GM06990 (cell line): ENCODE data around the gene NPC1.

Experiments
- DNase-seq: peaks from one replicate; pipeline ENCODE4 v3.0.0-alpha.2; 2011; ENCODE audit not compliant: insufficient read length; ENCODE audit errors: extremely low read depth
- H3K27me3 ChIP-seq: replicated peaks from 2 replicates; pipeline ENCODE4 v1.6.0; 2011; ENCODE audit warnings: low read length; ENCODE audit not compliant: control insufficient read depth, insufficient read depth
- H3K36me3 ChIP-seq: 2 replicates; pipeline ENCODE4 v1.5.1; 2011; ENCODE audit warnings: low read length; ENCODE audit not compliant: control insufficient read depth, insufficient read depth
- H3K4me3 ChIP-seq: replicated peaks from 2 replicates; pipeline ENCODE4 v1.5.1; 2011; ENCODE audit warnings: low read depth, mild to moderate bottlenecking, control low read depth, low read length
- CTCF ChIP-seq: IDR thresholded peaks from 2 replicates; pipeline ENCODE4 v1.5.1; 2011; ENCODE audit warnings: low read length, control low read depth, mild to moderate bottlenecking, inconsistent platforms; ENCODE audit not compliant: insufficient read depth, poor library complexity, severe bottlenecking

Gene NPC1

GRCh38 chr18:23573626-23574431 lies 12.5 kb downstream of the NPC1 start:
- TF ChIP-seq CTCF = no peak
- peaks cover 2% of the 10 kb centered on the region for H3K36me3 ChIP-seq
- H3K4me3 ChIP-seq = no peak overlapping the region
- H3K27me3 ChIP-seq = no peaks in the 10 kb centered on the region
- no peak for DNase-seq

GRCh38 chr18:23573020-23573419 lies 13.3 kb downstream of the NPC1 start:
- no peak overlapping the region for H3K4me3 ChIP-seq
- H3K36me3 ChIP-seq = peaks cover 5% of the 10 kb centered on the region
- no peak for DNase-seq
- H3K27me3 ChIP-seq = no peaks in the 10 kb centered on the region
- no peak for TF ChIP-seq CTCF

GRCh38 chr18:23572570-23572969 lies 13.7 kb downstream of the NPC1 start:
- H3K27me3 ChIP-seq = no peaks in the 10 kb centered on the region
- DNase-seq = no peak
- TF ChIP-seq CTCF = no peak
- no peak overlapping the region for H3K4me3 ChIP-seq
- H3K36me3 ChIP-seq = peaks cover 5% of the 10 kb centered on the region

- Histone ChIP-seq H3K4me3 (no peak overlapping the region), H3K27me3 (no peaks in the 10 kb centered on the region), H3K36me3 (peaks cover 6% of the 10 kb centered on the region)
- no peak for TF ChIP-seq CTCF
- no peak for DNase-seq
Measured at GRCh38 chr18:23572012-23572411, 14.3 kb downstream of the NPC1 start.

GRCh38 chr18:23570912-23571504 lies 15.3 kb downstream of the NPC1 start:
- H3K36me3 ChIP-seq = peaks cover 5% of the 10 kb centered on the region
- no peak for DNase-seq

More at GRCh38 chr18:23570912-23571504, 15.3 kb downstream of the NPC1 start:
- no peak for TF ChIP-seq CTCF
- Histone ChIP-seq H3K27me3 (no peaks in the 10 kb centered on the region), H3K4me3 (no peak overlapping the region)
